Measurements from ENCODE around the gene NOS3. TPM values are rescaled to one million over a fixed set of nuclear protein-coding genes. Genes with fewer than 3 reads are reported as not detected.

Gene NOS3
- total and polyA plus RNA-seq, 2 donors from 2014 or later: 9.3 to 51.7 TPM

DNA sequence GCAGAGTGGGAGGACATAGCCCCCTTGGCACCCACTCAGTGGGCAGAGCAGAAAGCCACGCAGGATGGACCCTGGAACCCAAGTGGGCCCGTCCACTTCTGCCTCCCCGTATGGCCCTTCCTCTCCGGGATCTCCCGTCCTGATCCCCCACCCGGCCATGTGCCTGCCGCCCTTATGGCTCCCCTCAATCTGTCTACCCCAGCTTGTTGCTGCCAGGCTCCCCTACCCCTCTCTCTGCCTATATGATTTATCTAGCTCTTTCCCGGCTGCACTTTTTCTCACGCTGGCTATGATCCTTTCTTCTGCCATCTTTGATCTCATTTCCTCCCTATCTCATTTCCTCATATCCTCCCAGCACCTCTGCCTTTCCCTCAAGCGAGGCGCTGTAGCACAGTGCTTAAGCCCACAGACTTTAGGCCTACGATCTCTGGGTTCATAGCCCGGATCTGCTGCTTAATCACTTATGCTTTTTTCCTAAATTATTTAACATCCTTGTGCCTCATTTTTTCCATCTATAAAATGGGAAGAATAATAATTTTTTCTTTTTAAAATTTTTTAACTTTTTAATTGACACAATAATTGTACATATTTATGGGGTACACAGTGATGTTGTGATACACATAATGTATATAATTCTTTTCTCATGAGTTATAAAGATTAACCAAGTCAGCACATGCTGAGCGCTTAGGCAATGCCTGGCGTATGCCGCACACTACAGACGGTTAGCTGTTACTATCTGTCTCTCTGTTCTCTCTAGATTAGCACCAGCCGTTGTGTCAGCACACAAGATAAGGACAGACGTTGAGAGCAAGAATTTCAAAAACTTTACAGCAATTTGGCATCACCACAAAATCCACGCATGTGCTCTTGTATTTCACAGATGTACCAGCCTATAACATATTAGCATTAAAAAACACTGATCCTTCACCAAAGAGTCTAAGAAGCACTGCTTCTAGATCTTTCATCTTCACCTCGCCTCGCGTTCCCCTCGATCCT, 30.8 kb upstream of the NOS3 start:
- no peaks in the 10 kb centered on the region for H3K27me3 ChIP-seq (ENCODE audit: control insufficient read depth, insufficient read depth, low read length)

DNA sequence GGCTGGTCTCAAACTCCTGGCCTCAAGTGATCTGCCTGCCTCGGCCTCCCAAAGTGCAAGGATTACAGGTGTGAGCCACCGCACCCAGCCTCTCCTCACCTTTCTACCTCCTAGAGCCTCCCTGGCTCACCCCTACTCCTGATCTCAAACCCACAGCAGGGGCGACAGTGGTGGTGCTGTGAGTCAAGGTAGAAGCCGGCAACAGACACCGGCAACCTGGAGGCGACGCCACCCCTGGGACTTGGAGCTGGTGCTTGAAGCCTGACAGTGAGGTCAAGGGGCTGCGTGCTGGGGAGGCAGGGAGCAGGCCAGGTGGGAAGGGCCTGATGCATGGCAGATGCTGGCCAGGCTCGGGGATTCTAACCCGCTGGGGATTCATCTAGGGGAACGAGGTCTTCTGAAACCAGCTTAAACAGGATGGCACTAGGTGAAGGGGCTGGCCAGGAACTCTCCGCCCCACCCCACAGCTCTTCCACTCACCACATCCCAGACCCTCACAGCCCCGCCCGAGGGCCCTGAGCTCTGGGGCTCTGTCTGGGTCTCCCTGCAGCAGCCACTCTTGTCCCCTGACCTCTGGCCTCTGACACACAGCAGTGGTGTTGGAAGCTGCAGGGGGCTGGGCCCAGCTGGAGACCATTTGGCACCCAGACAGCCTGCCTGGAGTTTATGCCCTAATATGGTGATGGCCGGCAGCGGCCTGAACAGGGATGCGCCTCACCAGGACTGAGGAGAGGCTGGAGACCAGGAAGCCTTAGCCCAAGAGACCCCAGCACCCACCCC, 29.1 kb upstream of the NOS3 start:
- Histone ChIP-seq H3K4me3 (ENCODE audit: low read length in 3 of 3) (no peak overlapping the region), H3K4me1 (ENCODE audit: control insufficient read depth in 2 of 3, insufficient read depth in 2 of 3, low read depth in 1 of 3, low read length in 3 of 3) (peaks cover 0 to 11% (median 0%) of the 10 kb centered on the region in 3 donors), H3K9ac (ENCODE audit: low read length in 3 of 3) (no peak overlapping the region), H3K27me3 (ENCODE audit: control insufficient read depth, insufficient read depth, low read length) (no peaks in the 10 kb centered on the region), H3K9me3 (ENCODE audit: control insufficient read depth in 2 of 3, insufficient read depth in 1 of 3, low read length in 3 of 3) (no peaks in the 10 kb centered on the region), H3K36me3 (ENCODE audit: control insufficient read depth in 2 of 3, insufficient read depth in 3 of 3, low read length in 3 of 3) (no peaks in the 10 kb centered on the region), H3K27ac (ENCODE audit: low read depth in 2 of 2, low read length in 2 of 2) (no peak overlapping the region)
- intact Hi-C loops (cut with DNase I): no loop called here
- DNase-seq (peak in 3 of 5 donors; percentile 39 to 93 (median 80)), FAIRE-seq (no peak)
- TF ChIP-seq, protein P1, sequence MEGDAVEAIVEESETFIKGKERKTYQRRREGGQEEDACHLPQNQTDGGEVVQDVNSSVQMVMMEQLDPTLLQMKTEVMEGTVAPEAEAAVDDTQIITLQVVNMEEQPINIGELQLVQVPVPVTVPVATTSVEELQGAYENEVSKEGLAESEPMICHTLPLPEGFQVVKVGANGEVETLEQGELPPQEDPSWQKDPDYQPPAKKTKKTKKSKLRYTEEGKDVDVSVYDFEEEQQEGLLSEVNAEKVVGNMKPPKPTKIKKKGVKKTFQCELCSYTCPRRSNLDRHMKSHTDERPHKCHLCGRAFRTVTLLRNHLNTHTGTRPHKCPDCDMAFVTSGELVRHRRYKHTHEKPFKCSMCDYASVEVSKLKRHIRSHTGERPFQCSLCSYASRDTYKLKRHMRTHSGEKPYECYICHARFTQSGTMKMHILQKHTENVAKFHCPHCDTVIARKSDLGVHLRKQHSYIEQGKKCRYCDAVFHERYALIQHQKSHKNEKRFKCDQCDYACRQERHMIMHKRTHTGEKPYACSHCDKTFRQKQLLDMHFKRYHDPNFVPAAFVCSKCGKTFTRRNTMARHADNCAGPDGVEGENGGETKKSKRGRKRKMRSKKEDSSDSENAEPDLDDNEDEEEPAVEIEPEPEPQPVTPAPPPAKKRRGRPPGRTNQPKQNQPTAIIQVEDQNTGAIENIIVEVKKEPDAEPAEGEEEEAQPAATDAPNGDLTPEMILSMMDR (IDR thresholded peaks at IDR 0.05; ENCODE audit: borderline replicate concordance, extremely low read depth, insufficient read depth): no peak

More for the DNA sequence above, 30.8 kb upstream of the NOS3 start:
- Histone ChIP-seq H3K36me3 (ENCODE audit: control insufficient read depth in 2 of 3, insufficient read depth in 3 of 3, low read length in 3 of 3) (no peaks in the 10 kb centered on the region), H3K4me3 (ENCODE audit: low read length in 3 of 3) (no peak overlapping the region), H3K9me3 (ENCODE audit: control insufficient read depth in 2 of 3, insufficient read depth in 1 of 3, low read length in 3 of 3) (no peaks in the 10 kb centered on the region), H3K9ac (ENCODE audit: low read length in 3 of 3) (no peak overlapping the region), H3K4me1 (ENCODE audit: control insufficient read depth in 2 of 3, insufficient read depth in 2 of 3, low read depth in 1 of 3, low read length in 3 of 3) (peaks cover 0 to 16% (median 0%) of the 10 kb centered on the region in 3 donors), H3K27ac (ENCODE audit: low read depth in 2 of 2, low read length in 2 of 2) (no peak overlapping the region)
- FAIRE-seq (no peak), DNase-seq (peak in 1 of 5 donors; percentile 36)
- intact Hi-C loops (cut with DNase I): no loop called here
- TF ChIP-seq, protein P1 (IDR thresholded peaks at IDR 0.05; ENCODE audit: borderline replicate concordance, extremely low read depth, insufficient read depth): no peak

DNA sequence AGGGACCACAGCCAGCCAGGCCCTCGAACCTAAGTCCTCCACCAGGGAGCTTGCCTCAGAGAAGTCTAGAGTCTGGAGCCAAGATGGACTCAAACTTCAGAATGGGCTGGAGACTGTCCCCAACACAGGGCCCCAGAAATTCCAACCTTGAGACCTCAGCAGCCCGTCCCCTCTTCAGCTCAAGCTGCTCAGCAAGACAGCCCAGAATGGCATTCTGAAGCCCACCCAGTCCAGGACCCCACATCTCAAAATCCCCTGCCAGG, 28.6 kb upstream of the NOS3 start:
- no peak for FAIRE-seq
- TF ChIP-seq, protein P1 (IDR thresholded peaks at IDR 0.05; ENCODE audit: borderline replicate concordance, extremely low read depth, insufficient read depth): no peak
- intact Hi-C loops (cut with DNase I): no loop called here
- H3K4me3 ChIP-seq (ENCODE audit: low read length in 3 of 3): no peak overlapping the region
- DNase-seq: peak in 1 of 5 donors; percentile 27
- H3K36me3 ChIP-seq (ENCODE audit: control insufficient read depth in 2 of 3, insufficient read depth in 3 of 3, low read length in 3 of 3): no peaks in the 10 kb centered on the region
- H3K4me1 ChIP-seq (ENCODE audit: control insufficient read depth in 2 of 3, insufficient read depth in 2 of 3, low read depth in 1 of 3, low read length in 3 of 3): peaks cover 0 to 11% (median 0%) of the 10 kb centered on the region in 3 donors
- H3K27me3 ChIP-seq (ENCODE audit: control insufficient read depth, insufficient read depth, low read length): no peaks in the 10 kb centered on the region
- no peak overlapping the region for H3K27ac ChIP-seq (ENCODE audit: low read depth in 2 of 2, low read length in 2 of 2)
- H3K9me3 ChIP-seq (ENCODE audit: control insufficient read depth in 2 of 3, insufficient read depth in 1 of 3, low read length in 3 of 3): no peaks in the 10 kb centered on the region
- no peak overlapping the region for H3K9ac ChIP-seq (ENCODE audit: low read length in 3 of 3)
